Lung (tissue), 12 donors: Measurements from ENCODE around the gene NFKB1. TPM values are rescaled to one million over a fixed set of nuclear protein-coding genes. Genes with fewer than 3 reads are reported as not detected.

Source experiments
- ATAC-seq: fragments of 200-7000 bp; cut with Tn5 transposase; one replicate; pipeline ENCODE4 v1.9.1; 2020; ENCODE audit warnings: moderate number of reproducible peaks; ENCODE audit not compliant: insufficient read depth, low FRiP score
- DNase-seq, 3 donors: peaks; one replicate each; pipeline ENCODE4 v3.0.0-alpha.2; 2013 to 2017
- H3K27ac ChIP-seq, 2 donors: one replicate each; pipeline ENCODE4 v1.5.1; 2013; ENCODE audit warnings: mild to moderate bottlenecking in 2 of 2, moderate library complexity in 2 of 2, control low read depth in 1 of 2, inconsistent platforms in 1 of 2, low read depth in 1 of 2, low read length in 1 of 2
- H3K27me3 ChIP-seq, 3 donors: one replicate each; pipeline ENCODE4 v1.5.1; 2013; ENCODE audit warnings: low read length in 2 of 3; ENCODE audit not compliant: control insufficient read depth in 3 of 3, insufficient read depth in 3 of 3
- H3K36me3 ChIP-seq, 4 donors: one replicate each; pipeline ENCODE4 v1.5.1; 2013; ENCODE audit warnings: low read length in 4 of 4, mild to moderate bottlenecking in 1 of 4, moderate library complexity in 1 of 4; ENCODE audit not compliant: control insufficient read depth in 4 of 4, insufficient read depth in 4 of 4
- H3K4me1 ChIP-seq, 5 donors: one replicate each; pipeline ENCODE4 v1.5.1; 2013; ENCODE audit warnings: low read length in 5 of 5, mild to moderate bottlenecking in 2 of 5, moderate library complexity in 1 of 5; ENCODE audit not compliant: control insufficient read depth in 5 of 5, insufficient read depth in 5 of 5
- H3K4me3 ChIP-seq: one replicate; pipeline ENCODE4 v1.5.1; 2013; ENCODE audit warnings: mild to moderate bottlenecking, control low read depth, moderate library complexity
- H3K9ac ChIP-seq, 2 donors: one replicate each; pipeline ENCODE4 v1.5.1; 2013; ENCODE audit warnings: low read length in 2 of 2, control low read depth in 1 of 2; ENCODE audit not compliant: insufficient read depth in 1 of 2
- H3K9me3 ChIP-seq, 4 donors: one replicate each; pipeline ENCODE4 v1.5.1; 2013; ENCODE audit warnings: low read length in 3 of 4, mild to moderate bottlenecking in 1 of 4, moderate library complexity in 1 of 4; ENCODE audit not compliant: control insufficient read depth in 4 of 4, insufficient read depth in 3 of 4
- CTCF ChIP-seq: IDR thresholded peaks from 2 replicates; pipeline ENCODE4 v1.5.1; 2012; ENCODE audit warnings: mild to moderate bottlenecking; ENCODE audit errors: control extremely low read depth, extremely low read depth
- WGBS, 2 donors: extraction: QIAGEN DNeasy Blood & Tissue Kit; methylation state at CpG; one replicate each; pipeline ENCODE4 v1.1.7; 2013; 5-methylcytosine and 5-hydroxymethylcytosine counted together
- polyA plus RNA-seq, 2 donors: library from polyadenylated mRNA; stranded (reverse); fragments of 200-250 nt; gene quantifications; one replicate each; pipeline ENCODE4 v1.2.1, GENCODE V29; 2013
- total RNA-seq, 2 donors: library from RNA; depleted of rRNA in 1 of 2; stranded (reverse); fragments of >200 nt in 1 of 2; gene quantifications; one replicate each; pipeline ENCODE4 v1.2.1, GENCODE V29; 2014 to 2021
- donor health status: control.
- donor health status: control.
- donor health status: Bipolar disorder and iron deficiency.
- donor health status: healthy.
- donor health status: DM: yes; HTN: yes; CAD: no.

The NFKB1 gene
- total and polyA plus RNA-seq, 4 donors = 12.3 to 66.0 (median 56.7) TPM

GRCh38 chr4:102547973-102548372 lies 46.8 kb downstream of the NFKB1 start:
- Histone ChIP-seq H3K4me1 (peaks cover 0 to 10% (median 2%) of the 10 kb centered on the region in 5 donors), H3K27me3 (no peaks in the 10 kb centered on the region), H3K9ac (no peak overlapping the region), H3K4me3 (no peak overlapping the region), H3K27ac (no peak overlapping the region), H3K9me3 (no peaks in the 10 kb centered on the region), H3K36me3 (peaks cover 6 to 11% (median 8%) of the 10 kb centered on the region in 4 donors)
- ATAC-seq (no peak), DNase-seq (no peak)
- WGBS, 2 donors = 96 to 99% methylated on average over 2 of the region's 2 CpGs
- TF ChIP-seq CTCF = no peak

- no peaks in the 10 kb centered on the region for H3K9me3 ChIP-seq
- peaks cover 0 to 10% (median 2%) of the 10 kb centered on the region in 5 donors for H3K4me1 ChIP-seq
- H3K9ac ChIP-seq = no peak overlapping the region
- DNase-seq (no peak), ATAC-seq (no peak)
- no peak overlapping the region for H3K27ac ChIP-seq
- H3K4me3 ChIP-seq = no peak overlapping the region
- WGBS, 2 donors = 96 to 97% methylated on average over 4 of the region's 4 CpGs
- H3K27me3 ChIP-seq = no peaks in the 10 kb centered on the region
- peaks cover 3 to 7% (median 5%) of the 10 kb centered on the region in 4 donors for H3K36me3 ChIP-seq
- no peak for TF ChIP-seq CTCF
These were observed 50.9 kb downstream of the NFKB1 start for GRCh38 chr4:102551958-102552565.

GRCh38 chr4:102552781-102553180 lies 51.6 kb downstream of the NFKB1 start:
- Histone ChIP-seq H3K4me3 (no peak overlapping the region), H3K9me3 (no peaks in the 10 kb centered on the region), H3K27ac (no peak overlapping the region), H3K4me1 (peaks cover 0 to 14% (median 2%) of the 10 kb centered on the region in 5 donors), H3K27me3 (no peaks in the 10 kb centered on the region), H3K36me3 (peaks cover 3 to 7% (median 5%) of the 10 kb centered on the region in 4 donors), H3K9ac (no peak overlapping the region)
- ATAC-seq (no peak), DNase-seq (peak in 2 of 3 donors; percentile 38 to 43)
- TF ChIP-seq CTCF = no peak
- WGBS, 2 donors = 14 to 26% methylated on average over 1 of the region's 1 CpG

- H3K27ac ChIP-seq = no peak overlapping the region
- WGBS, 2 donors = 100% methylated on average over 1 of the region's 1 CpG
- no peak for TF ChIP-seq CTCF
- peaks cover 0 to 7% (median 3%) of the 10 kb centered on the region in 4 donors for H3K36me3 ChIP-seq
- H3K4me1 ChIP-seq = peaks cover 0 to 14% (median 2%) of the 10 kb centered on the region in 5 donors
- no peak for ATAC-seq
- no peaks in the 10 kb centered on the region for H3K9me3 ChIP-seq
- no peak for DNase-seq
- H3K27me3 ChIP-seq = no peaks in the 10 kb centered on the region
- H3K4me3 ChIP-seq = no peak overlapping the region
- no peak overlapping the region for H3K9ac ChIP-seq
These were observed 52.8 kb downstream of the NFKB1 start for GRCh38 chr4:102553982-102554381.
